Measurements from ENCODE around the gene APOBEC3G.

APOBEC3G gene

DNA sequence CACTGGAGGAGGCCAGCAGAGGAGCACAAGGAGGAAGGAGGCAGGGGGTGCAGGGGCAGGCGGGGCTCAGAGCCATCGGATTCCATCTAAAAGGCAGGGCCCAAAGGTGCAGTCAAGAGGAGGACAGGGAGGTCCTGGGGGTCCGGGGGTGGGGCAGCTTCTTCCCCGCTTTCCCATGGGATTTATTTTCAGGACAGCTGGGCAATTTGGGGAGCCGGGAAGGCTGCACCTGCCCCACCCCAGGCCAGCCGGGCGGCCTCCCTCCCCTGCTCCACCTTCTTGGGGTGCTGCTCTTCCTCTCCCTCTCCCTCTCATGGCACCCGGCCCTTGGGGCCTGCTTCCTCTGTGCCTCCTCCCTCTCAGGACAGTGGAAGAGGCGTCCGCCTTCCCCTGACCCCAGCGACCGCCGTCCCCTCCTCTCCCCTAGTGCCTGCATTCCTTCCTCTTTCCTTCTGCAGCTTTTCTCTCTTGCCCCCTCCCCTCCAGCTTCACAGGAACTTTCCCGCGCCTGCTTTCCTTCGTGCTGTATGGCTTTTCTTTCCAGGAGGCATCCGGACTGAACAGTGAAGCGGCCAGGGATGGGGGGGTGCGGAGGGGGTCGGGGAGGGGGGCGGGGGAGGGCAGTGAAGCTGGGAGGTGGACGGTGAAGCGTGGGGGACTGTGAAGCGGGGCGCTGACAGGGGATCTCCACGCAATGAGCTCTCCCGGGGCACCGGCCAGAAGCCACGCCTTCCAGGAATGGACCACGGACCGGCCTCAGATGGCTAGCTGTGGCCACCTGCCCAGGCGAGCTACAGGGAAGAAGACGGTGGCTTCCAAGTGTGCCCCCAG, 46.9 kb downstream of the APOBEC3G start:
- no peak for DNase-seq (ENCODE audit: low spot score)

GRCh38 chr22:39125622-39126021, 48.5 kb downstream of the APOBEC3G start:
- peak; percentile 1 for DNase-seq (ENCODE audit: low spot score)

GRCh38 chr22:39128508-39128907, 51.4 kb downstream of the APOBEC3G start:
- peak; percentile 1 for DNase-seq (ENCODE audit: low spot score)

GRCh38 chr22:39129081-39129480, 52.0 kb downstream of the APOBEC3G start:
- no peak for DNase-seq (ENCODE audit: low spot score)

DNA sequence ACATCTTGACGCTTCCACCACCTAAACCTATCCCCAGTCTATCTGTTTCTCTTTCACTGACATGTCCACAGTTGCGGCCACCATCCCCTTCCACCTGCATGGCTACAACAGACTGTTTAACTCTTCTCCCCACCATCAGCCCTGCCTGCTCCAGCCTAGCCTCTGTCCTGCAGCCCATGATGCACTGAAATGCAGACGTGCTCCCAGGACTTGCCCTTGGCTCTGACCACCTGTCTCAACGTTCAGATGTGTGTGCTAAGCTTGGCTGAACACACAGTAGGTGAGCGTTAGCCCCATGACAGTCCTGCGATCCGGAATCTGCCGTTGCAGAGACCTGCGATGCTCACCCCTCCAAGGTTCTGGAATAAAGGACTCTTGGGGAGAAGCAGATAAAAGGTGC, 52.7 kb downstream of the APOBEC3G start:
- DNase-seq (ENCODE audit: low spot score): no peak

DNA sequence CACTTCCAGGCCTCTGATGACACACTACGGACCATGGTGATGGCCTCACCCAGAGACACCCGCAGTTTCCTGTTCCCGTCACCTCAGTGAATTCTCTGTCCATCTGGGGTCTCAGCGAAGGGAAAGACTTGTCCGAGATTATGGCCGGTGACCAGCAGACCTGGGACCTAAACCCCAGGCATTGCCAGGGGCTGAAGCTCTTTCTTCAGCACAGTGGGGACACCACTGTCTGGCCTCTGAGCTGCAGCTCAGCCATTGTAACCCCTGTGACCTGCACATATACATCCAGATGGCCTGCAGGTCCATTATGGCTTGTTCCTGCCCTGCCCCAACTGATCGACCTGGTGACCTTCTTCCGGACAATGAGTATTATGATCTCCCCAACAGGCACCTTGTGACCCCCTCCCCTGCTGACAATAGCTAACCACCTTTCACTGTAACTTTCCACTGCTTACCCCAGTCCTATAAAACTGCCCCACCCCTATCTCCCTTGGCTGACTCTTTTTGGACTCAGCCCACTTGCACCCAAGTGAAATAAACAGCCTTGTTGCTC, 53.2 kb downstream of the APOBEC3G start:
- DNase-seq (ENCODE audit: low spot score): no peak

DNA sequence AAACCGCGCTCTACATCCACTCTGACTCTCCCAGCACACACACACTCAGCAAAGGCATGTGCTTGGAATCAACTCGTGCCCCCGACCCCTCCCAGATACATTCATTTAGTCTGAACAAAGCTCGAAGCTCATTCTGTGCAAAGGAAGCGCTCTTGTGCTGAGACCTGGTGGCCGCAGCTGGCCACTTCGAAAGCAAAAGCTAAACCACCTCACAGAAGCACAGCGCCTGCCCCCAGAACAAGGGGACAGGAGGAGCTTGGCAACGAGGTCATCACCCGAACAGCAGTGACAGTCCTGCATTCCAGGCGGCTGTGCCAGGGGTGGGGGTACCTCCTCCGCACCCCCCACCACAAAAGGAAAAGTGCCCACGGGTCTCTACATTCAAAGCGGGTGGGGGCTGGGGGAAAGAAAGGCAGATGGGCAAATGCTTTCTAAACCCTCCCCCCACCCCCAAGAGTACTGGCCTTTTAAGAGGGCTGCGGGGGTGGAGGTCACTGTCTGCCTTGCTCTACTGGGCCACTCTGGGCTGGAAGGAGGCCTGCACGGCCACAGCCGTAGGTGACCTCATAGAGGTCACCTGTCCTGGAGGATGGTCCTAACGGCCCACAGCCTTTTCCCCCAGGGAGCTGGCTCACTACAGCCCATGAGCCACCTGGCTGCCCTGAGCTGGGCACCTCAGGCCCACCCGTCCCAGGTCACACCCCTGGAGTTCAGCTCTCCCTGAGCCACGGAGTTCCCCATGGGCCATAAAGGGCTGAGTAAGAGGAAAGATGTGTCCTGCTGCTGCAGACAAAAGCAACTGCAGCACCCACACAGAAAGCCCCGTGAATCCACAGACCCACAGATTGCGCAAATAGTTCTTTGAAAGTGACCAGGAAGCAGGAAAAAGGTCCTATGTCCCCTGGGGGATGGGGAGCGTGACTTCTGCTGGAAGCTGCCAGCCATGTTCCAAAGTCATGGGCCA, 54.1 kb downstream of the APOBEC3G start:
- DNase-seq (ENCODE audit: low spot score): no peak

DNA sequence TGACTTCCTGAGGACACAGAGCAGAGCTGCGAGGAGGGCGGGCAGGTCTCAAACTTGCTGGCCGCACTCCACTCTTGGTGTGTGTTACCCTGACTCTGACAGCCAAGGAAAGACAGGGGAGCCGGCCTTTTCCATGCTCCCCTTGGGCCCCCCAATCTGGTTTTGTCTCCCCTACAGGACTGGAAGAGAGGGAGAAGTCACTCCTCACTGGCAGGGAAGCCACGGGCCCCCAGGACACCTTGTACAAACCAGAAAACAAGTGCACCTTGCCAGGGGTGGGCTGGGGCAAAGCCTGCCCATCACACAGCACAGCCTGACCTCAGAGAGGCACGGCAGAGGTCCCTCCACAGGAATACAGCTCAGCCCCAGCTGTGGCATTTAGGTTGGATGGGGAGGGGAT, 55.2 kb downstream of the APOBEC3G start:
- no peak for DNase-seq (ENCODE audit: low spot score)

DNA sequence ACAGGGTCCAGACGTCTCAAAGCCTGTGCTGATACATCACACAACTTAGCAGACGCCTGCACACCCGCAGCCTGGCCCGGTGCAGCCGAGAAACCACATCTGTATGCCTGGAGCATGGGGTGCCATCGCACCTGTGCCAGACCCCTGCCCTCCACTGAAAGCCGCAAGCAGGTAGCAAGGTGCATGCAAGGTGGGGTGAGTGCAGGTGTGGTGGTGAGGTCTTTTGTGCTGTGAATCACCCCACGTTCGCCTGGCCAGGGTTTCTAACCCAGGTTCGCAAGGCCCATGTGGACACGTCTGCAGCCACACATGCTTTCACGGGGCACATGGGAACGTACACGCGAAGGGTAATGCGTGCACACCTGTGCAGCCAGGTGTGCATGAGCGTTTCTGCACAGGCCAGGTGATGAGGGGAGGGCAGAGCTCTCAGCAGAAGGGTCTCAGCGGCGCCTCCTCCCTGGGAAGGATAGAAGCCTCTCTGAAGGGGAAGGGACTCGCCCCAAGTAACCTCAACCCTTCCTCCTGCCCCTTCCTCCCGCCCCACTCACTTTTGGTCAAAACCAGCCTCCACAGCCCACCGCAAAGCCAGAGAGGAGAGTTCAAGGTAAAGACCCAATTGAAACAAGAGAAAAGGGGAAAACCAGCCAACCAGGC, 55.9 kb downstream of the APOBEC3G start:
- no peak for DNase-seq (ENCODE audit: low spot score)

- DNase-seq (ENCODE audit: low spot score): no peak
These were observed 56.8 kb downstream of the APOBEC3G start for GRCh38 chr22:39133871-39134270.

- no peak for DNase-seq (ENCODE audit: low spot score)
These were observed 57.5 kb downstream of the APOBEC3G start for GRCh38 chr22:39134366-39135091.

DNA sequence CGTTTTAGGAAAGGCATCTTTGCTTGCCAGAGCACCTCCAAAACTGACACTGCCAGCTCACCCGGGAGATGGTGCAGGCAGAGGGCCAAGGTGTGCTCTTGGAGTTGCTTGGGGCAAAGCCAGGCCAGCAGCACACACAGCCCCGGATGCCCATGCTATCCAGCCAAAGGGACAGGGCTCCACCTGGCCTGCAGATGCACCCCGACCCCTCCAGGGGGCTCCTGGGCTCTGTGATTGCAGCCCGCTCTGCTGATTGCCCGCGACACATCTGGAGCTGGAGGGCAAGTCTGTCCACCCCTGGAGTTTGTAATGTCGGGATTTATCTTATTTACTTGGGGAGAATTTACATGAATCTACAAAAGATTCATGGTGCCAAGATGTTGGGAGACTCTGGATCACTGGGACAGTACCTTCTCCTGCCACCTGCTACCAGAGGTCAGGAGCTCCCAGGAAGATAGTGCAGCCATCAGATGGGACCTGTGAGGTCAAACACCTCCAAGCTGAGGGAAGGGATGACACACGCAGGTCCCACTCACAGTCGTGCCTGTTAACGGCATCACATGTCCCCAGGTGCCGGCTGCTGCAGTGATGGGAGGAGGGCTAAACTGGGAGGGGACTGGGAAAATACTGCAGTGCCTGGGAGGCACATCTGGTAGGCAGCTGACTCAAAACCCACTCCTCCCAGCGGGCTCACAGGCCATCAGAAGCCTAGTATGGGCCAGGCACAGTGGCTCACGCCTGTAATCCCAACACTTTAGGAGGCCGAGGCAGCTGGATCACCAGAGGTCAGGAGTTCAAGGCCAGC, 58.2 kb downstream of the APOBEC3G start:
- peak; percentile 62 for DNase-seq (ENCODE audit: low spot score)

- DNase-seq (ENCODE audit: low spot score): no peak
These were observed 59.2 kb downstream of the APOBEC3G start for GRCh38 chr22:39136317-39136716.
